Fibroblast of peridontal ligament (primary cell): ENCODE data around the gene GPATCH8.
"Not testable (repeated sequence)": the region's sequence is repeated elsewhere in the genome, so short reads cannot be mapped to it uniquely, and the experiment has no call there.

Source experiments
- DNase-seq: peaks from one replicate; pipeline ENCODE4 v3.0.0-alpha.2; 2010; ENCODE audit errors: extremely low read depth

GPATCH8 gene

GRCh38 chr17:44397479-44398440, 105.4 kb downstream of the GPATCH8 start:
- DNase-seq = no peak

- no peak for DNase-seq
These were observed 106.3 kb downstream of the GPATCH8 start for GRCh38 chr17:44396946-44397345.

DNA sequence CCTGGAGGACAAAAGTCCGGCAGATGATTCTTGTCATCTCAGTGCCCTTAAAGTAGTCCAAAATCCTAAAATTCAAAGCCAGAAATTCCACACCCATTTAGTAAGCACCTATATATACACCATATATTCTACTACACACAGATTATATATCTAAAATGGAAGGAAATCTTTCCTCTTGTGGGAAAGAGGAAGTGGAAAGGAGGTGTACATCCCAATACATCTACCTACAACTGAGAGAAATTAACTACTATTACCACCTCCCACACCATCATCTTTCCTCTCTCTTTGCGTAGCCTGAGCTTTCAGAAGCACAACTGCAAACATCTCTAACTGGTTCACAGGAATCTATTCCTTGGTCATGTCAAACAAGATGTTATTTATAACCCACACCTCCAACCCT, 108.4 kb downstream of the GPATCH8 start:
- DNase-seq = no peak

- not testable (repeated sequence) for DNase-seq
These were observed 109.1 kb downstream of the GPATCH8 start for GRCh38 chr17:44394112-44394511.

DNA sequence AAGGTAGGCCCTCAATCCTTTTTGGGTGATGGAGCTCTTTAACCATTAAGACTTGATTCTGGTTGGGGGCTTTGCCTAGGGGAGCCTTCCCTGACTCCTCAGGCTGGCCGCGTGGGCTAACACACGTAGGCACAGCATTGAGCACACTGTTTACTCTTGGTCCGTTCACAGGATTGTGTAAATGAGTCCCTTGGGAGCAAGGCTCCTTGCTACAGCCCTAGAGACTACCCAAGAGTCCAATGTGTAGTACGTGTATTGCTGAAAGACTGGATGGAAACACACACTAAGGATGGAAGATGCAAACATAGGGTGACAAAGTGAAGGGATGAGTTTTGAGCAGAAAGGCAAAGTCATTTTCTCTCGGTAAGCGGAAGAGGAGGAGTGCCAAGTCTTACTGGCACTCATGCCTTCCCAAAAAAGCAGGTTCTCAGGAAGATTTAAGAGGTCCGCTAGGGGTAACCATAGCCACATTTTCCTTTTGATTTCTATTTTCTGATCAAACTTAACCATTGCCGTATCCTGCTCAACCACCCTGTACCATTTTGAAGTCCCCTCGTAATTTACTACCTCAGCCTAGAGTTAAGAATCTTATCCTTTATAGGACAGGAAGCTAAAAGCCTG, 112.8 kb downstream of the GPATCH8 start:
- no peak for DNase-seq

DNA sequence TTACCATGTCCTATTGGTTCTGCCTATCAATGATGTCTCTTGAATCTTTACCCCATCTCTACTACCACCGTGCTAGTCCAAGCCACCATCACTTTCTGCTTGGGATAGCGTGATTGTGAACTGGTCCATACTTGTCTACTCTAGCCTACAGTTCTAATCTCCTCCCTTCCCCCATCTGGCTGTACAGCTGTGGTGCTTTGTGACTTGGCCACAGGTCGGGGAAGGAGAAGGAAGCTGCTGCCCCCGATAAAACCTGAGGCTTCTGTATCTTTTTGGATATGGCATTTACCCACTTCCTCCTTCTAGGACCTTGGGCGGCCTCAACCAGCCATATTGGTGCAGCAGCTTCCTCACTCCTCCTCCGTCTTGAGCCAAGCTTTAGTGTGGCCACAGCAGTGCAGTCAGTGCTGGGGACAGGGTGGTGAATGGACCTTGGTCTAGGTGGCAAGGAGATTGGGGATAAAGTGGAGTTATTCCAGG, 113.4 kb downstream of the GPATCH8 start:
- no peak for DNase-seq

DNA sequence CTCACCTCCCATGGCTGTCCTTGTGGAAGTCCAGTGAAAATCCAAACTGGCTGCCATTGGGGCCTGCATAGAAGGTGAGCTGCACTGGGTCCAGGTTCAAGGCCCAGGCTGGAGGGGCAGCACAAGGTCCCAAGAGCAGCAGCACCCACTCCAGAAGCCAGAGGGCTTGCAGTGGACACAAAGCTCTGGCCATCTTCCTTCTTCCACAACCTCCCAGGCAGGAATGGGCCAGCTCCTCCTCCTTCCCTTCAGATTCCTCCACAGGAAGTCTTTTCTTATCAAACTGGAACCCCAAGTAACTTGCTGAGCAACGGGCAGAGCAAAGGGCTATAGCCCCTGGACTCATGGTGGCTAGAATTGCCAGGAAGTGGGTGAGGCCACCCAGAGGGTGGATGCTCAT, 113.9 kb downstream of the GPATCH8 start, which contains the start of gene ITGA2B:
ITGA2B (minus strand) TSS at position 369 of the 400 bp plus-strand sequence; CDS start at position 193, 176 bp downstream.
- DNase-seq = no peak

- DNase-seq = no peak
These were observed 115.4 kb downstream of the GPATCH8 start for GRCh38 chr17:44387804-44388203.

DNA sequence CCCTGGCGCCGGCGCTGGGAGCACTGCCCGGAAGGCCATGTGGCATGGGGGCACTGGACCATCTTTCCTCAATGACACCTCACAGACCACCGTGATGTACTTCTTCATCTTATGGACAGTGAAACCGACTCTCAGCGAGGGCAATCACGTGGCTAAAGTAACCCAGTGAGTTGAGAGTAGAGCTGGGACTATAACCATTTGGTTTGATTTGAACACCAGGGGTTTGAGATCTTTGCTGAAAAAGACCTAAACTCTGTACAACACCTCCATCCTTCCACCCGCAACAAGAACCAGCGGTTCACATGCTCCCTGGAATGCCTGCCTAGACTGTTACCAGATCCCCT, 117.1 kb downstream of the GPATCH8 start:
- no peak for DNase-seq

- peak; percentile 55 for DNase-seq
These were observed 117.7 kb downstream of the GPATCH8 start for GRCh38 chr17:44385287-44386181.

GRCh38 chr17:44384823-44385286, 118.4 kb downstream of the GPATCH8 start:
- no peak for DNase-seq

DNA sequence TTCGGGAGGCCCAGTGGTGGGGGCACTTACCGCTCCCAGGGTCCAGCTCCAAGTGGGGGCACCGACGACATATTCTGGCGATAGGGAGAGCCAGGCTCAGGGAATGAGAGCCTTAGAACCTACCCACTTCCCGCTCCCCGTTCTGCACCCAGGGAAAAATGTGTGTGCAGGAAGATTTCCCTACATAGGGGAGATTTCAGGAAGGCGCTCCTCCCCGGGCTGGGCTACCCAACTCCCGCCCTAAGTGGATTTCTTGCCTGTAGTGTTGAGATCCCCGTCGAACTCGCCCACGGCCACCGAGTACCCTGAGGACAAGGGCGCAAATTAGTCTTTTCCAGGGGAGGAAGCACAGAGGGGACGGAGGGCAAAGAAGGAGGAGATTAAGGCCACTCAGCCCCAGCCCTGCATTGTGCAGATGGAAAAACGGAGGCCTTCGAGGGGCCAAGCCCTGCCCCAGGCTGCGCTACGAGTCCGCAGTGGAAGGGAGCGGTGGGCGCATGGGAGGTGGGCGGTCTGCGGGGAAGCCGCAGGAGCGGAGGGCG, 118.9 kb downstream of the GPATCH8 start:
- DNase-seq = no peak

DNA sequence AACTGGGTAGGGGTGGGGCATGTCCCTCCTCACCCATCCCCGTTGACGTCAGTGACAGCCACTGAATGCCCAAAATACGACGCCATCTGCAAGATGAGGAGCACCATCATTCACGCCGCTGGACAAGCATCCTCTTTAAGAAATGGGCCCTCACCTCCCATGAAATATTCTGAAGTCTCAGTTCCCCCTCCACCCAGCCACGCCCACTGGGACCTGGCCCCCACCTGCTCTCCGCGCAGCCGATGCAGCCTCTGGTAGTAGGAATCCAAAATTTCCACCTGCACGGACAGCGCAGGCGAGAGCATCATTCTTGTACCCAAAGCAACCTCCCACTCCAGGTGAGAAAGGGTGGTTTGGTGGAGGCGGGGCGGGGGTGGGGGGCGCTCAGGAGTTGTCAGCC, 119.3 kb downstream of the GPATCH8 start:
- no peak for DNase-seq

DNA sequence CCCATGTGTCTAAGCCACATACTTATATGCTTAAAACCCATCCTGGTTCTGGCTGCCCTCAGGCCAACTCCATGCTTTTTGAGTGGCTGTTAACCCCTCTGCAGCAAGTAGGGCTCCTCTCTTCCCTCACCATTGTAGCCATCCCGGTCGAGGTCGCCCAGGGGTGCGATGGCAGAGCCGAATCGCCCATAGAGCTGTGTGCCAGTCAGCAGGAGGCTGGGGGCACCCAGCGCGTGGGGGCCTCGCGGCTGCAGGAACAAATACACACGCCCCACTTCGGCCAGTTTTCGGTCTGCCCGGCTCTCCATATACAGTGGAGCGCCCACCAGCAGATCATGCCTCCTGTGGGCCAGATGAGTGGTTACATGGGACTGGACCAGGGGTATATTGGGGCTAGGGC, 119.8 kb downstream of the GPATCH8 start:
- DNase-seq = no peak

DNA sequence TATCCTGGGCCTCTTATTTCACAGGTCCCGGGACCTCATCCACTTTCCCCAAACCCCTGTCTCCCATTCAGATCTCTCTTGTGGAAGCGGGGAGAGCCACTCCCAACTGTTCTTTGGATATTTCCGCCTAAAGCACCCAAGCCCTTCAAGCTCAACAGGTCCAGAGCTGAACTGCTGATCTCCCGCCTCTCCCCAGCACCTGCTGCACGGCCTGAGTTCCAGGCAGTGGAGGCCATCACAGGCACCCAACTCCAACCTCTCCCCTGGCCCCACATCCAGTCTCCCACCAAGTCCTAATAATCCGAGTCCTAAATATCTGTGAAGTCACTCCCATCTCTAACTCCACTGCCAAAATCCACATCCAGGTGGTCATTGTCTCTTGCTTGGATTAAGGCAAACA, 120.3 kb downstream of the GPATCH8 start:
- no peak for DNase-seq

DNA sequence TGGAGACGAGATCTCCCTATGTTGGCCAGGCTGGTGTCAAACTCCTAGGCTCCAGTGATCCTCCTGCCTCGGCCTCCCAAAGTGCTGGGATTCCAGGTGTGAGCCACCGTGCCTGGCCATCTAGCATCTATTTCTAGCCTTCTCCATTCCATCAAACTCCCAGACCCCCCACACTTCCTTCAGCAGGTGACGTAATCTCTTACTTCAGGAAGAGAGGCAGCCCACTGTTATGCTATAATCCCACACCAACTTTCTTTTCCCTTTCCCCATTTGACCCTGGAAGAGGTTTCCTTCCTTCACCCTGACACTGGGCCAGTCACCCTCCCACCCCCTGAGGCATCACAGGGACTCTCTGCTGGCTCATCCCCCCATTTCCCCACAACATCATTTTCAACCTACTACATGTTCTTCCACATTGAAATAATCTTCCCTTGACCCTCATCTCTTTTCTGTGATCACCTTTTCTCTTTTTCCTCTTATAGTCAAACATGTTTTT, 121.3 kb downstream of the GPATCH8 start:
- DNase-seq = no peak

DNA sequence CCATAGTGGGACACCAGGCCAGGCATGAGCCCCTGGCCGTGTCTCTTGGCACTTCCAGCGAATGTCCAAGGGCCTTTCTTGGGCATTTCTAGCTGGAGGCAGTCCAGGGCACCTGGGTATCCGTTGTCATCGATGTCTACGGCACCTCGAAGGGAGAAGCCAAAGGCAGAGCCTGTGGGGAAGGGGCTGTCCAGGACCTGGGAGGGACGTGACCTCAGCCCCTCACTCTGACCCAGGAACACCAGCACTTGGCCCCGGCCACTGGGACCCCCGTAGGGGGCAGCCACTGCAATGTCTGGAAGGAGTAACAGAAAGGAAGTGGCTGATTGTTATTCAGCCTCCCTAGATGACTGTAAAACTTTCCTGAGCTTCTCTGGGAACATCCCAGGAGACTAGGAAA, 122.4 kb downstream of the GPATCH8 start:
- DNase-seq = no peak

DNA sequence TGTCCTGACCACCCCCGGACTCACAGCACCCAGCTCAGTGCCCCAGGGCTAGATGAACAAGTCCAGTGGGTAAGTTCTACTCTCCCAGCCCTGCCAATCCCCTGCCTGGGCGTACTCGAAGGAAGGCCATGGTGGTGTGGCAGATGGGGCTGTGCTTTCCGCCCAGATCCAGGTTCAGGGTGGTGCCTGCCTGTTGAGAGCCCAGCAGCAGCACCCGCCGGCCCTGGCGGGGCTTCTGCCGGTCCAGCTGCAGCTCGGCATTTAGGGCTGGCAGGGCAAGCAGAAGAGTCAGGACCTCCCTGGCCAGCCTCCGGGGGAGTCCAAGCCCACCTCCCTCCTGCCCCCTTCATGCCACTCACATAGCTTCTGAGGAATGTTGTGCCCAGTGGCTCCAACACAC, 123.3 kb downstream of the GPATCH8 start:
- no peak for DNase-seq

DNA sequence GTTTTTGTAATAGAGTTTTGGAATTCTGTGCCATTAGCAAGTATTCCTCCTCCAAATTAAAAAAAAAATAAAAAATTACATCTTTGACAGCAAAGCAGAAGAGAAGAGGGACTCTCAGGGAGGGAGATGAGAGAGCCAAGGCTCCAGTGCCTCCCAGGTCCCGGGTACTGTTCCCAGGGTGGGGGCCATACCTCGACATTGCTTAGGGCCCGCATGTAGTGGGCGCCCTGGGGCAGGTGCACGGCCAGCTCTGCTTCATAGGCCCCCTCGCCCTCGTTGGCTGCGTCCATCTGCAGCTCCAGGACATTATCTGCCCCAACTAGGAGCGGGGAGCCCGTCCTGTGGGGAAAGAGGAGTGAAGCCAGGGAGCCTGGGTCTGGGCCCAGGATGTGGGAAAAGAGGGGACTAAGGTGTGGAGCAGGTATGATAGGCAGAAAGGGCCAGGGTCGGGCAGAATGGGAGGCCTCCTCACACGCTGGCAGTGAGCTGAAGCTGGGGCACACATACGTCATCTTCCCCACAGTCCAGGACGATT, 125.0 kb downstream of the GPATCH8 start:
- no peak for DNase-seq

DNA sequence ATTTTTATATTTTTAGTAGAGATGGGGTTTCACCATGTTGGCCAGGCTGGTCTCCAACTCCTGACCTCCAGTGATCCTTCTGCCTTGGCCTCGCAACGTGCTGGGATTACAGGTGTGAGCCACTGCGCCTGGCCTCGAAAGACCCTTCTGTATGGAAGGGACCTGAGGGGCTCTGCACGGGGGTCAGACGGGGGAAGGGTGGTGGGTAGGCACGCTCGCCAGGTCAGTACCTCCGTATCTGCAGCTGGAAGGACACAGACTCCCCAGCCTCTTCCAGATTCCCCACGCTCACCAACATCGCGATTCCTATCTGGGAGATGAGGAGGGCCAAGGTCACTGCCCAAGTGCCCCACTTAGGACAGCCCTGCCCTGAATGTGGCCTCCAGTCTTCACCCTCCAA, 126.4 kb downstream of the GPATCH8 start:
- DNase-seq = no peak

DNA sequence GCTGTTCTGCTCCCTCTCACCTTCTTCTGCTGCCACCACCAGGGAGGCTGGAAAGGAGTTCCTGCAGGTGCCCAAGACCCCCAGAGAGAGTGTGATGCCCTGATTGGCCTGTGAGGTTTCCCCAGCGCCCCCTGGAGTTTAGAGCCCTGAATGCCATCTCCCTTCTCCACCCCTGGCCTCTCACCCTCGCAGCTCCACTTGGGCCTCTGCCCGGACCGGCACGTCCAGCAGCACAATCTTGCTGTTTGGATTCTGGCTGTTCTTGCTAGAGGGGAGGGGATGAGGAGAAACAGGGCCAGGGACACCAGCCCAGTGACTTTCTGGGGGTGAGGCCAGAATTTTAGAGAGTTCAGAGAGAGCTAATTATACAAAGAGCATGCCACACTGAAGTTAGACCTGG, 127.1 kb downstream of the GPATCH8 start:
- DNase-seq = no peak
